HepG2 (cell line): ENCODE measurements around the gene ADAMTS17. TPM values are rescaled to one million over a fixed set of nuclear protein-coding genes. Genes with fewer than 3 reads are reported as not detected.

ENCODE experiments used
- BRF2 ChIP-seq: sonication (generic); formaldehyde crosslinking; IDR thresholded peaks from 2 replicates; pipeline ENCODE4 v1.8.1; 2022; ENCODE audit warnings: mild to moderate bottlenecking, missing genetic modification reagents
- CCDC6 ChIP-seq: sonication (generic); formaldehyde crosslinking; IDR thresholded peaks from 2 replicates; pipeline ENCODE4 v1.8.1; 2022; ENCODE audit warnings: mild to moderate bottlenecking, missing genetic modification reagents, moderate library complexity
- ERF ChIP-seq: IDR thresholded peaks from 2 replicates; pipeline ENCODE4 v1.6.1; 2018; ENCODE audit warnings: missing biosample characterization, missing genetic modification reagents
- FOXJ3 ChIP-seq: sonication (generic); formaldehyde crosslinking; IDR thresholded peaks from 2 replicates; pipeline ENCODE4 v1.4.0; 2020; ENCODE audit warnings: missing genetic modification reagents, mild to moderate bottlenecking, borderline replicate concordance
- FOXO4 ChIP-seq: sonication (generic); formaldehyde crosslinking; conservative IDR thresholded peaks from 2 replicates; pipeline ENCODE4 v1.8.1; 2023; ENCODE audit warnings: missing genetic modification reagents
- GLI4 ChIP-seq: sonication (generic); formaldehyde crosslinking; IDR thresholded peaks from 2 replicates; pipeline ENCODE4 v1.5.1; 2020; ENCODE audit warnings: missing genetic modification reagents, mild to moderate bottlenecking, moderate library complexity, borderline replicate concordance
- GPN1 ChIP-seq: sonication (generic); formaldehyde crosslinking; IDR thresholded peaks from 2 replicates; pipeline ENCODE4 v1.5.1; 2020; ENCODE audit warnings: missing genetic modification reagents, borderline replicate concordance
- PLSCR1 ChIP-seq: sonication (generic); formaldehyde crosslinking; IDR thresholded peaks from 2 replicates; pipeline ENCODE4 v1.5.0; 2020; ENCODE audit warnings: missing genetic modification reagents, mild to moderate bottlenecking, borderline replicate concordance
- REXO4 ChIP-seq: sonication (generic); formaldehyde crosslinking; IDR thresholded peaks from 2 replicates; pipeline ENCODE4 v1.8.0; 2022; ENCODE audit warnings: missing genetic modification reagents, mild to moderate bottlenecking, borderline replicate concordance
- SKI ChIP-seq: fragments of 450-650 bp; IDR thresholded peaks from one replicate; pipeline ENCODE4 v1.6.1; 2018; ENCODE audit warnings: mild to moderate bottlenecking; ENCODE audit not compliant: partially characterized antibody
- THAP8 ChIP-seq: sonication (generic); formaldehyde crosslinking; IDR thresholded peaks from 2 replicates; pipeline ENCODE4 v1.5.1; 2020; ENCODE audit warnings: missing genetic modification reagents, mild to moderate bottlenecking, borderline replicate concordance
- ZBTB37 ChIP-seq: sonication (generic); formaldehyde crosslinking; IDR thresholded peaks from 2 replicates; pipeline ENCODE4 v1.4.0; 2020; ENCODE audit warnings: mild to moderate bottlenecking, missing genetic modification reagents
- ZNF234 ChIP-seq: sonication (generic); formaldehyde crosslinking; conservative IDR thresholded peaks from 2 replicates; pipeline ENCODE4 v1.5.1; 2020; ENCODE audit warnings: mild to moderate bottlenecking, missing genetic modification reagents
- ZNF496 ChIP-seq: sonication (generic); formaldehyde crosslinking; IDR thresholded peaks from 2 replicates; pipeline ENCODE4 v1.8.1; 2023; ENCODE audit warnings: mild to moderate bottlenecking, moderate library complexity, missing genetic modification reagents; ENCODE audit not compliant: insufficient replicate concordance
- ZNF510 ChIP-seq: sonication (generic); formaldehyde crosslinking; IDR thresholded peaks from 2 replicates; pipeline ENCODE4 v1.4.0; 2020; ENCODE audit warnings: low read depth, mild to moderate bottlenecking, missing genetic modification reagents
- polyA plus RNA-seq, 8 experiments: library from polyadenylated mRNA; depleted of rRNA in 3 of 8; stranded (reverse) in 7 of 8; unstranded in 1 of 8; fragments of >200 nt; fragmentation: Illumina TruSeq in 4 of 8; extraction: Trizol in 4 of 8; gene quantifications; 2 replicates each; pipeline versions ENCODE4 v1.2.1 to v1.2.3, GENCODE V29; 2011 to 2016; ENCODE audit warnings: low read depth in 4 of 8, missing spikeins in 1 of 8, mixed read lengths in 1 of 8; ENCODE audit not compliant: insufficient read depth in 1 of 8
- total RNA-seq, 5 experiments: library from RNA; depleted of rRNA; stranded (reverse); fragments of >200 nt; fragmentation: Illumina TruSeq; extraction: Trizol; gene quantifications; 2 replicates each; pipeline ENCODE4 v1.2.3, GENCODE V29; 2016; ENCODE audit warnings: low read depth in 1 of 5
- TF ChIP-seq, protein P1 (sequence below): sonication (generic); formaldehyde crosslinking; IDR thresholded peaks from 2 replicates; pipeline ENCODE4 v1.4.0; 2020; ENCODE audit warnings: missing genetic modification reagents

Gene ADAMTS17
- total and polyA plus RNA-seq, 2 of the 13 experiments (the other 11 are each of a cell fraction or from before 2014, with no cell fraction given) = 0.02 to 0.04 TPM

DNA sequence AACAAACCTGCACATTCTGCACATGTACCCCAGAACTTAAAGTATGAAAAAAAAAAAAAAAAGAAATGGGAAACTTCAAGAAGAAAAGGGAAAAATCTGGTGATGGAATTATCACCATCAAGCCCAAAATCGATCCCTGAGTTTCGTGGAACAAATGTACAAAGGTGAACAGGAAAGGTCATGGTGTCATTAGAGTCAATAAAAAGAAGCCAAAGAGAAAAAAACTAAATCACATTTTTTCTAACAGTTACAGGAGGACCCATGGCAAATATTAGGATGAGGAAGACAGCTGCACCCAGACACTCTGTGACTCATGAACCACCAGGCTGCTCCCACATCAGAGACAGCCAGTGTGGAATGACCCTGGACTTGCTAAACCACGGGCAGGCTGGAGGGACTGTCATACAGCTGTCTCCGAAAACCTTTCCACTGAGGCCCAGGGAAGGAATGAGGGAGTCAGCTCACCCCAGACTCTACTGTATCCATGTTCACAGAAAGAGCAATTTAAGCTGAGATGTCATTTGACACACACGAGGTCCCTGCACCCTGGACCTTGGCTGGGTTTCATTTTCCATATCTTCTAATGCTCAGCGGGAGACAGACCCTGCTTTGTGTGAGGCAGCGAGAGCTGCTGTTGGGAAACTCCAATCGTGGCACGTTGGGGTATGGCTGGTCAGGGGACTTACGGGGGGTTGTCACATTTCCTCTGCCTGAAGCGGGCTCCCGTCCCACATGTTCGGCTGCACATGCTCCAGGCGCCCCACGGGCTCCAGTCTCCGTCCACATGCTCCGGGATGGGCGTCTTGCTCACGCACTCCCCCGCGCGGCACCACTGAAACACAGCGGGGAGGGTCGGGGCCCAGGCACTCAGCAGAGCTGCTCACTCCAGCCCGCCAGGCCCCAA, 210.2 kb downstream of the ADAMTS17 start (continued):
- TF ChIP-seq SKI = peak; percentile 52
- no peak for TF ChIP-seq CCDC6
- no peak for TF ChIP-seq REXO4 (CRISPR knock-in tag)
- TF ChIP-seq, protein P1, sequence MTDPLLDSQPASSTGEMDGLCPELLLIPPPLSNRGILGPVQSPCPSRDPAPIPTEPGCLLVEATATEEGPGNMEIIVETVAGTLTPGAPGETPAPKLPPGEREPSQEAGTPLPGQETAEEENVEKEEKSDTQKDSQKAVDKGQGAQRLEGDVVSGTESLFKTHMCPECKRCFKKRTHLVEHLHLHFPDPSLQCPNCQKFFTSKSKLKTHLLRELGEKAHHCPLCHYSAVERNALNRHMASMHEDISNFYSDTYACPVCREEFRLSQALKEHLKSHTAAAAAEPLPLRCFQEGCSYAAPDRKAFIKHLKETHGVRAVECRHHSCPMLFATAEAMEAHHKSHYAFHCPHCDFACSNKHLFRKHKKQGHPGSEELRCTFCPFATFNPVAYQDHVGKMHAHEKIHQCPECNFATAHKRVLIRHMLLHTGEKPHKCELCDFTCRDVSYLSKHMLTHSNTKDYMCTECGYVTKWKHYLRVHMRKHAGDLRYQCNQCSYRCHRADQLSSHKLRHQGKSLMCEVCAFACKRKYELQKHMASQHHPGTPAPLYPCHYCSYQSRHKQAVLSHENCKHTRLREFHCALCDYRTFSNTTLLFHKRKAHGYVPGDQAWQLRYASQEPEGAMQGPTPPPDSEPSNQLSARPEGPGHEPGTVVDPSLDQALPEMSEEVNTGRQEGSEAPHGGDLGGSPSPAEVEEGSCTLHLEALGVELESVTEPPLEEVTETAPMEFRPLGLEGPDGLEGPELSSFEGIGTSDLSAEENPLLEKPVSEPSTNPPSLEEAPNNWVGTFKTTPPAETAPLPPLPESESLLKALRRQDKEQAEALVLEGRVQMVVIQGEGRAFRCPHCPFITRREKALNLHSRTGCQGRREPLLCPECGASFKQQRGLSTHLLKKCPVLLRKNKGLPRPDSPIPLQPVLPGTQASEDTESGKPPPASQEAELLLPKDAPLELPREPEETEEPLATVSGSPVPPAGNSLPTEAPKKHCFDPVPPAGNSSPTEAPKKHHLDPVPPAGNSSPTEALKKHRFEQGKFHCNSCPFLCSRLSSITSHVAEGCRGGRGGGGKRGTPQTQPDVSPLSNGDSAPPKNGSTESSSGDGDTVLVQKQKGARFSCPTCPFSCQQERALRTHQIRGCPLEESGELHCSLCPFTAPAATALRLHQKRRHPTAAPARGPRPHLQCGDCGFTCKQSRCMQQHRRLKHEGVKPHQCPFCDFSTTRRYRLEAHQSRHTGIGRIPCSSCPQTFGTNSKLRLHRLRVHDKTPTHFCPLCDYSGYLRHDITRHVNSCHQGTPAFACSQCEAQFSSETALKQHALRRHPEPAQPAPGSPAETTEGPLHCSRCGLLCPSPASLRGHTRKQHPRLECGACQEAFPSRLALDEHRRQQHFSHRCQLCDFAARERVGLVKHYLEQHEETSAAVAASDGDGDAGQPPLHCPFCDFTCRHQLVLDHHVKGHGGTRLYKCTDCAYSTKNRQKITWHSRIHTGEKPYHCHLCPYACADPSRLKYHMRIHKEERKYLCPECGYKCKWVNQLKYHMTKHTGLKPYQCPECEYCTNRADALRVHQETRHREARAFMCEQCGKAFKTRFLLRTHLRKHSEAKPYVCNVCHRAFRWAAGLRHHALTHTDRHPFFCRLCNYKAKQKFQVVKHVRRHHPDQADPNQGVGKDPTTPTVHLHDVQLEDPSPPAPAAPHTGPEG (CRISPR knock-in tag) = no peak
- peak; percentile 65; the same call in 1 of the 2 replicates for TF ChIP-seq ERF (CRISPR knock-in tag)
- TF ChIP-seq BRF2 (CRISPR knock-in tag) = no peak
- no peak for TF ChIP-seq FOXO4 (CRISPR knock-in tag)
- TF ChIP-seq ZBTB37 (CRISPR knock-in tag) = no peak
- no peak for TF ChIP-seq ZNF496
- no peak for TF ChIP-seq FOXJ3 (CRISPR knock-in tag)
- no peak for TF ChIP-seq THAP8 (CRISPR knock-in tag)
- no peak for TF ChIP-seq PLSCR1 (CRISPR knock-in tag)
- TF ChIP-seq GPN1 = no peak
- no peak for TF ChIP-seq ZNF234 (CRISPR knock-in tag)
- peak; percentile 84; the same call in 1 of the 2 replicates for TF ChIP-seq ZNF510
- no peak for TF ChIP-seq GLI4
